Brain microvascular endothelial cell (primary cell): ENCODE data around the gene TFDP1.

Source experiments
- DNase-seq: peaks from one replicate; pipeline ENCODE4 v3.0.0-alpha.2; 2020
- H3K27ac ChIP-seq: fragments of 250-450 bp; sonication (Bioruptor Pico); 2 replicates; pipeline ENCODE4 v1.5.1; 2020; ENCODE audit warnings: mild to moderate bottlenecking, moderate library complexity
- H3K27me3 ChIP-seq: fragments of 250-450 bp; sonication (Bioruptor Pico); replicated peaks from 2 replicates; pipeline ENCODE4 v1.5.1; 2020; ENCODE audit warnings: mild to moderate bottlenecking
- H3K36me3 ChIP-seq: fragments of 250-450 bp; sonication (Bioruptor Pico); replicated peaks from 2 replicates; pipeline ENCODE4 v1.5.1; 2020; ENCODE audit warnings: mild to moderate bottlenecking
- H3K4me3 ChIP-seq: 2 replicates; pipeline ENCODE4 v1.5.1; 2011; ENCODE audit warnings: low read depth, mild to moderate bottlenecking, control low read depth, low read length, moderate library complexity
- CTCF ChIP-seq: IDR thresholded peaks from 2 replicates; pipeline ENCODE4 v1.5.1; 2011; ENCODE audit warnings: low read depth, mild to moderate bottlenecking, moderate library complexity, low read length, control low read depth, inconsistent platforms; ENCODE audit errors: missing control alignments
- in situ Hi-C: cut with HindIII; loops from 2 replicates; pipeline ENCODE4 v1.10.0; 2017; ENCODE audit warnings: low sequenced_read_pairs, low pct_ligation_motif_present

TFDP1 gene

GRCh38 chr13:113649212-113649611, 64.7 kb downstream of the TFDP1 start:
- in situ Hi-C loops = no loop called here
- Histone ChIP-seq H3K4me3 (no peak overlapping the region), H3K27me3 (no peaks in the 10 kb centered on the region), H3K36me3 (no peaks in the 10 kb centered on the region), H3K27ac (no peak overlapping the region)
- TF ChIP-seq CTCF = no peak
- DNase-seq = no peak

GRCh38 chr13:113650275-113650674, 65.7 kb downstream of the TFDP1 start:
- no peak for DNase-seq
- Histone ChIP-seq H3K27ac (no peak overlapping the region), H3K4me3 (no peak overlapping the region), H3K27me3 (no peaks in the 10 kb centered on the region), H3K36me3 (no peaks in the 10 kb centered on the region)
- in situ Hi-C loops = no loop called here
- no peak for TF ChIP-seq CTCF

GRCh38 chr13:113650731-113651148, 66.2 kb downstream of the TFDP1 start:
- Histone ChIP-seq H3K27me3 (no peaks in the 10 kb centered on the region), H3K27ac (no peak overlapping the region), H3K4me3 (no peak overlapping the region), H3K36me3 (no peaks in the 10 kb centered on the region)
- TF ChIP-seq CTCF = no peak
- in situ Hi-C loops = no loop called here
- DNase-seq = no peak

- in situ Hi-C loops = no loop called here
- TF ChIP-seq CTCF = no peak
- DNase-seq = no peak
- Histone ChIP-seq H3K4me3 (no peak overlapping the region), H3K36me3 (no peaks in the 10 kb centered on the region), H3K27ac (no peak overlapping the region), H3K27me3 (no peaks in the 10 kb centered on the region)
Observed at GRCh38 chr13:113651511-113652403, 67.2 kb downstream of the TFDP1 start.

- no peak for DNase-seq
- Histone ChIP-seq H3K4me3 (no peak overlapping the region), H3K36me3 (no peaks in the 10 kb centered on the region), H3K27ac (no peak overlapping the region), H3K27me3 (no peaks in the 10 kb centered on the region)
- in situ Hi-C loops = no loop called here
- no peak for TF ChIP-seq CTCF
Observed at GRCh38 chr13:113652404-113653263, 68.1 kb downstream of the TFDP1 start.
